Liver (tissue), 9 donors: ENCODE data around the gene ZNFX1. TPM values are rescaled to one million over a fixed set of nuclear protein-coding genes. Genes with fewer than 3 reads are reported as not detected.

Experiments used
- DNase-seq: peaks from one replicate; pipeline ENCODE4 v3.0.0-alpha.2; 2017; ENCODE audit warnings: low spot score
- H3K27ac ChIP-seq, 2 donors: one replicate each; pipeline ENCODE4 v1.7.0; 2013; ENCODE audit warnings: inconsistent platforms in 2 of 2, low read length in 2 of 2, control low read depth in 1 of 2, low read depth in 1 of 2, mild to moderate bottlenecking in 1 of 2
- H3K27me3 ChIP-seq, 4 donors: one replicate each; pipeline versions ENCODE4 v1.6.1 to v1.7.0; 2013; ENCODE audit warnings: low read length in 3 of 4, inconsistent platforms in 1 of 4, mild to moderate bottlenecking in 1 of 4, moderate library complexity in 1 of 4; ENCODE audit not compliant: control insufficient read depth in 4 of 4, insufficient read depth in 4 of 4
- H3K36me3 ChIP-seq, 4 donors: one replicate each; pipeline versions ENCODE4 v1.6.1 to v1.7.0; 2013; ENCODE audit warnings: low read length in 3 of 4, mild to moderate bottlenecking in 3 of 4, low read depth in 1 of 4, moderate library complexity in 1 of 4; ENCODE audit not compliant: control insufficient read depth in 4 of 4, insufficient read depth in 3 of 4
- H3K4me1 ChIP-seq, 4 donors: one replicate each; pipeline versions ENCODE4 v1.6.1 to v1.7.0; 2013; ENCODE audit warnings: low read length in 3 of 4, mild to moderate bottlenecking in 3 of 4, moderate library complexity in 1 of 4; ENCODE audit not compliant: control insufficient read depth in 4 of 4, insufficient read depth in 4 of 4
- H3K4me3 ChIP-seq, 3 donors: one replicate each; pipeline versions ENCODE4 v1.6.1 to v1.7.0; 2013; ENCODE audit warnings: low read length in 3 of 3, control low read depth in 1 of 3, low read depth in 1 of 3, mild to moderate bottlenecking in 1 of 3
- H3K9ac ChIP-seq, 2 donors: one replicate each; pipeline ENCODE4 v1.7.0; 2013; ENCODE audit warnings: low read length in 2 of 2, mild to moderate bottlenecking in 2 of 2, moderate library complexity in 2 of 2, control low read depth in 1 of 2, low read depth in 1 of 2
- H3K9me3 ChIP-seq, 4 donors: one replicate each; pipeline versions ENCODE4 v1.6.1 to v1.7.0; 2013; ENCODE audit warnings: low read length in 3 of 4; ENCODE audit not compliant: control insufficient read depth in 4 of 4
- CTCF ChIP-seq: fragments of 150-350 bp; IDR thresholded peaks from 2 replicates; pipeline ENCODE4 v1.5.1; 2017; ENCODE audit warnings: improper control_type of control experiment, low read depth, low read length; ENCODE audit not compliant: missing input control
- EGR1 ChIP-seq, 2 donors: IDR thresholded peaks; 2 replicates each; pipeline ENCODE4 v1.6.1; 2016 to 2018; ENCODE audit warnings: antibody characterized with exemption in 2 of 2, low read depth in 2 of 2
- FOXA1 ChIP-seq: IDR thresholded peaks from 2 replicates; pipeline ENCODE4 v1.6.1; 2016; ENCODE audit warnings: antibody characterized with exemption
- FOXA2 ChIP-seq: IDR thresholded peaks from 2 replicates; pipeline ENCODE4 v1.6.1; 2016; ENCODE audit warnings: antibody characterized with exemption
- HNF4A ChIP-seq, 2 donors: conservative IDR thresholded peaks; 2 replicates each; pipeline ENCODE4 v1.6.1; 2016; ENCODE audit warnings: antibody characterized with exemption in 2 of 2, mild to moderate bottlenecking in 2 of 2
- HNF4G ChIP-seq: IDR thresholded peaks from 2 replicates; pipeline ENCODE4 v1.6.1; 2016; ENCODE audit warnings: antibody characterized with exemption
- JUND ChIP-seq, 2 donors: IDR thresholded peaks; 2 replicates each; pipeline ENCODE4 v1.6.1; 2016; ENCODE audit warnings: antibody characterized with exemption in 2 of 2
- MAX ChIP-seq: IDR thresholded peaks from 2 replicates; pipeline ENCODE4 v1.6.1; 2016; ENCODE audit warnings: antibody characterized with exemption
- NR2F2 ChIP-seq: IDR thresholded peaks from 2 replicates; pipeline ENCODE4 v1.6.1; 2016; ENCODE audit warnings: antibody characterized with exemption
- RAD21 ChIP-seq, 2 donors: IDR thresholded peaks; 2 replicates each; pipeline ENCODE4 v1.6.1; 2016; ENCODE audit warnings: antibody characterized with exemption in 2 of 2, mild to moderate bottlenecking in 2 of 2
- SP1 ChIP-seq: IDR thresholded peaks from 2 replicates; pipeline ENCODE4 v1.6.1; 2018; ENCODE audit warnings: antibody characterized with exemption, mild to moderate bottlenecking
- WGBS: extraction: QIAGEN DNeasy Blood & Tissue Kit; methylation state at CpG from one replicate; pipeline ENCODE4 v1.1.7; 2013; 5-methylcytosine and 5-hydroxymethylcytosine counted together
- polyA plus RNA-seq, 2 donors: library from polyadenylated mRNA; stranded (reverse) in 1 of 2; unstranded in 1 of 2; fragments of 200-250 nt in 1 of 2; fragments of >200 nt in 1 of 2; fragmentation: Nextera tagmentation in 1 of 2; extraction: Ambion mirVana in 1 of 2; gene quantifications; one replicate each; pipeline versions ENCODE4 v1.2.1 to v1.2.3, GENCODE V29; 2013 to 2015
- total RNA-seq, 2 donors: library from RNA; depleted of rRNA; stranded (reverse); fragments of >200 nt; gene quantifications; one replicate each; pipeline ENCODE4 v1.2.3, GENCODE V29; 2014
- TF ChIP-seq, protein P1 (sequence below): IDR thresholded peaks from 2 replicates; pipeline ENCODE4 v1.6.1; 2016; ENCODE audit warnings: antibody characterized with exemption, mild to moderate bottlenecking
- TF ChIP-seq, protein P2 (sequence below): IDR thresholded peaks from 2 replicates; pipeline ENCODE4 v1.6.1; 2016; ENCODE audit warnings: antibody characterized with exemption
- donor health status: healthy.
- donor health status: healthy.
- donor health status: healthy.
- donor health status: healthy.
- donor health status: healthy.

Gene ZNFX1
- total and polyA plus RNA-seq, 4 donors: 6.9 to 16.1 (median 8.7) TPM

- WGBS: 85% methylated on average over 3 of the region's 3 CpGs
- no peak overlapping the region for H3K4me3 ChIP-seq
- H3K9me3 ChIP-seq: peaks cover 0 to 3% (median 0%) of the 10 kb centered on the region in 4 donors
- no peak for TF ChIP-seq SP1
- no peak for TF ChIP-seq EGR1 (IDR thresholded peaks at IDR 0.05; ENCODE audit: low read depth in 2 of 2)
- no peak for TF ChIP-seq MAX
- TF ChIP-seq, protein P1, sequence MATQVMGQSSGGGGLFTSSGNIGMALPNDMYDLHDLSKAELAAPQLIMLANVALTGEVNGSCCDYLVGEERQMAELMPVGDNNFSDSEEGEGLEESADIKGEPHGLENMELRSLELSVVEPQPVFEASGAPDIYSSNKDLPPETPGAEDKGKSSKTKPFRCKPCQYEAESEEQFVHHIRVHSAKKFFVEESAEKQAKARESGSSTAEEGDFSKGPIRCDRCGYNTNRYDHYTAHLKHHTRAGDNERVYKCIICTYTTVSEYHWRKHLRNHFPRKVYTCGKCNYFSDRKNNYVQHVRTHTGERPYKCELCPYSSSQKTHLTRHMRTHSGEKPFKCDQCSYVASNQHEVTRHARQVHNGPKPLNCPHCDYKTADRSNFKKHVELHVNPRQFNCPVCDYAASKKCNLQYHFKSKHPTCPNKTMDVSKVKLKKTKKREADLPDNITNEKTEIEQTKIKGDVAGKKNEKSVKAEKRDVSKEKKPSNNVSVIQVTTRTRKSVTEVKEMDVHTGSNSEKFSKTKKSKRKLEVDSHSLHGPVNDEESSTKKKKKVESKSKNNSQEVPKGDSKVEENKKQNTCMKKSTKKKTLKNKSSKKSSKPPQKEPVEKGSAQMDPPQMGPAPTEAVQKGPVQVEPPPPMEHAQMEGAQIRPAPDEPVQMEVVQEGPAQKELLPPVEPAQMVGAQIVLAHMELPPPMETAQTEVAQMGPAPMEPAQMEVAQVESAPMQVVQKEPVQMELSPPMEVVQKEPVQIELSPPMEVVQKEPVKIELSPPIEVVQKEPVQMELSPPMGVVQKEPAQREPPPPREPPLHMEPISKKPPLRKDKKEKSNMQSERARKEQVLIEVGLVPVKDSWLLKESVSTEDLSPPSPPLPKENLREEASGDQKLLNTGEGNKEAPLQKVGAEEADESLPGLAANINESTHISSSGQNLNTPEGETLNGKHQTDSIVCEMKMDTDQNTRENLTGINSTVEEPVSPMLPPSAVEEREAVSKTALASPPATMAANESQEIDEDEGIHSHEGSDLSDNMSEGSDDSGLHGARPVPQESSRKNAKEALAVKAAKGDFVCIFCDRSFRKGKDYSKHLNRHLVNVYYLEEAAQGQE: no peak
- TF ChIP-seq NR2F2: no peak
- TF ChIP-seq JUND (IDR thresholded peaks at IDR 0.05): no peak
- no peak for TF ChIP-seq FOXA1
- TF ChIP-seq RAD21 (IDR thresholded peaks at IDR 0.05): no peak
- no peak for TF ChIP-seq FOXA2
- no peaks in the 10 kb centered on the region for H3K27me3 ChIP-seq
- no peaks in the 10 kb centered on the region for H3K4me1 ChIP-seq
- DNase-seq: no peak
- no peak overlapping the region for H3K9ac ChIP-seq
- no peaks in the 10 kb centered on the region for H3K36me3 ChIP-seq
- no peak overlapping the region for H3K27ac ChIP-seq
Observed at GRCh38 chr20:49308875-49309274, 31.0 kb upstream of the ZNFX1 start.

DNA sequence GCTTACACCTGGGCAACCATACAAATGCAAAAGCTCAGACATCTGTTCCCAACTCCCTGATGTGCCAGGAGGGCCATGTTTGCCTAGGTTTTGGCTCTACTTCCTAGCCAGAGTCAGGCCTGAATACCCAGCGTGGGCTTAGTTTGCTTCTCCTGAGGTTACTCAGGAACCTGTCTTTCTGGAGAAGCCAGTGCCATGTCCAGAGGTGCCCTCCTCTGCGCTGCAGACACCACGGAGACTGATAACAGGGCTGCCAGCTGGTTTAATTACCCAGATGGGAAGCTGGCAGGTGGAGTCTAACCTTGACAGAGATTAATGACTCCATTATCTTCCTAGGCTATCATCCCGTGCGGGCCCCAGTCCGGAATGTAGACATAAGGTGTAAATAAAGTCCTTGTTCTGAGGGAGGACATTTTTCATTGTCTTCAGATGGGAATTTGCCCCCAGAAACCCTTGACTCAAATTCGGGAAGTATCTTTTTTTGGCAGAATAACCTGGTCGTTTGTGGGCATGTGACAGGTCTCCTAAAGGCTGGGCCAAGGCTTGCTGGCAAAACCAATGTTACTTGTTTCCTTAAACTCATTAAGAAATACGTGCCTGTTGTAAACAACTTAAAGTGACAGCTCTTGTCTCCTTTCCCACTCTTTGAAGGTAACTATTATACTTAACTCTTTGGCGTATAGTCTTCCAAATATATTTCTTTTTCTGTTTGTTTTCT, 29.2 kb upstream of the ZNFX1 start:
- Histone ChIP-seq H3K4me1 (no peaks in the 10 kb centered on the region), H3K4me3 (no peak overlapping the region), H3K9me3 (peaks cover 0 to 3% (median 0%) of the 10 kb centered on the region in 4 donors), H3K27ac (no peak overlapping the region), H3K9ac (no peak overlapping the region), H3K27me3 (no peaks in the 10 kb centered on the region), H3K36me3 (no peaks in the 10 kb centered on the region)
- no peak for TF ChIP-seq MAX
- WGBS: 76% methylated on average over 10 of the region's 10 CpGs
- DNase-seq: no peak

DNA sequence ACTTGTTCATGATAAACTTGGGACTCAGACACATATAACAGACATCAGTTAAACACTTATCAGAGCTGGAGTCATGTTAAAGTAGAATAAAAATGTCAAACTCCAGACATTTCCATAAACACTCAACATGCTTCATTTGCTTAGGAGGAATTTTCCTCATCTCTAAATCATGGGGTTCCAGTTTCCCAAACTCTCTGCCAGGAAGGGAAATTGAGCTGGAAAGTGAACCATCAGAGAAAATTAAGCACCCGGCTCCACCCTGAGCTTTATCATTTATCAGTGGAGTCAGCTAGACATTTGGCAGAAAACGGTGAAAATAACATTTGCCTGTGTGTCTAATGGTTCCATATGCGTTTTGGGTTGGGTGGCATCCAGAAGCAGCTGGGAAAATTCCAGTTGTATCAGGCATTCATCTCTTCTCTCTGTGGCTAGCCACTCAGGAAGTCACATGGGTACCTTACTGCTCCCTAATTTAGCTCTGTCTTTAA, 25.3 kb upstream of the ZNFX1 start:
- H3K27ac ChIP-seq: no peak overlapping the region
- H3K4me3 ChIP-seq: no peak overlapping the region
- H3K36me3 ChIP-seq: no peaks in the 10 kb centered on the region
- no peak for DNase-seq
- H3K4me1 ChIP-seq: no peaks in the 10 kb centered on the region
- H3K9me3 ChIP-seq: no peaks in the 10 kb centered on the region
- H3K9ac ChIP-seq: no peak overlapping the region
- H3K27me3 ChIP-seq: no peaks in the 10 kb centered on the region
- WGBS: 65% methylated on average over 3 of the region's 3 CpGs
- TF ChIP-seq HNF4A (conservative IDR thresholded peaks at IDR 0.05) (no peak), FOXA1 (no peak), RAD21 (IDR thresholded peaks at IDR 0.05) (no peak), CTCF (no peak), EGR1 (IDR thresholded peaks at IDR 0.05; ENCODE audit: low read depth in 2 of 2) (no peak), JUND (IDR thresholded peaks at IDR 0.05) (no peak), FOXA2 (no peak), HNF4G (no peak)
- TF ChIP-seq, protein P2, sequence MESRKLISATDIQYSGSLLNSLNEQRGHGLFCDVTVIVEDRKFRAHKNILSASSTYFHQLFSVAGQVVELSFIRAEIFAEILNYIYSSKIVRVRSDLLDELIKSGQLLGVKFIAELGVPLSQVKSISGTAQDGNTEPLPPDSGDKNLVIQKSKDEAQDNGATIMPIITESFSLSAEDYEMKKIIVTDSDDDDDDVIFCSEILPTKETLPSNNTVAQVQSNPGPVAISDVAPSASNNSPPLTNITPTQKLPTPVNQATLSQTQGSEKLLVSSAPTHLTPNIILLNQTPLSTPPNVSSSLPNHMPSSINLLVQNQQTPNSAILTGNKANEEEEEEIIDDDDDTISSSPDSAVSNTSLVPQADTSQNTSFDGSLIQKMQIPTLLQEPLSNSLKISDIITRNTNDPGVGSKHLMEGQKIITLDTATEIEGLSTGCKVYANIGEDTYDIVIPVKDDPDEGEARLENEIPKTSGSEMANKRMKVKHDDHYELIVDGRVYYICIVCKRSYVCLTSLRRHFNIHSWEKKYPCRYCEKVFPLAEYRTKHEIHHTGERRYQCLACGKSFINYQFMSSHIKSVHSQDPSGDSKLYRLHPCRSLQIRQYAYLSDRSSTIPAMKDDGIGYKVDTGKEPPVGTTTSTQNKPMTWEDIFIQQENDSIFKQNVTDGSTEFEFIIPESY: no peak
- TF ChIP-seq, protein P1: no peak
